GM12873 (cell line): ENCODE measurements around the gene MRPL49.

Source experiments
- TF ChIP-seq, protein P1 (sequence below): IDR thresholded peaks from 2 replicates; pipeline ENCODE4 v1.5.1; 2012; ENCODE audit warnings: low read depth, mild to moderate bottlenecking, moderate library complexity, low read length, control low read depth; ENCODE audit not compliant: insufficient read depth; ENCODE audit errors: missing control alignments

Gene MRPL49

GRCh38 chr11:65128182-65129145 lies 6.3 kb downstream of the MRPL49 start:
- TF ChIP-seq, protein P1, sequence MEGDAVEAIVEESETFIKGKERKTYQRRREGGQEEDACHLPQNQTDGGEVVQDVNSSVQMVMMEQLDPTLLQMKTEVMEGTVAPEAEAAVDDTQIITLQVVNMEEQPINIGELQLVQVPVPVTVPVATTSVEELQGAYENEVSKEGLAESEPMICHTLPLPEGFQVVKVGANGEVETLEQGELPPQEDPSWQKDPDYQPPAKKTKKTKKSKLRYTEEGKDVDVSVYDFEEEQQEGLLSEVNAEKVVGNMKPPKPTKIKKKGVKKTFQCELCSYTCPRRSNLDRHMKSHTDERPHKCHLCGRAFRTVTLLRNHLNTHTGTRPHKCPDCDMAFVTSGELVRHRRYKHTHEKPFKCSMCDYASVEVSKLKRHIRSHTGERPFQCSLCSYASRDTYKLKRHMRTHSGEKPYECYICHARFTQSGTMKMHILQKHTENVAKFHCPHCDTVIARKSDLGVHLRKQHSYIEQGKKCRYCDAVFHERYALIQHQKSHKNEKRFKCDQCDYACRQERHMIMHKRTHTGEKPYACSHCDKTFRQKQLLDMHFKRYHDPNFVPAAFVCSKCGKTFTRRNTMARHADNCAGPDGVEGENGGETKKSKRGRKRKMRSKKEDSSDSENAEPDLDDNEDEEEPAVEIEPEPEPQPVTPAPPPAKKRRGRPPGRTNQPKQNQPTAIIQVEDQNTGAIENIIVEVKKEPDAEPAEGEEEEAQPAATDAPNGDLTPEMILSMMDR = no peak

DNA sequence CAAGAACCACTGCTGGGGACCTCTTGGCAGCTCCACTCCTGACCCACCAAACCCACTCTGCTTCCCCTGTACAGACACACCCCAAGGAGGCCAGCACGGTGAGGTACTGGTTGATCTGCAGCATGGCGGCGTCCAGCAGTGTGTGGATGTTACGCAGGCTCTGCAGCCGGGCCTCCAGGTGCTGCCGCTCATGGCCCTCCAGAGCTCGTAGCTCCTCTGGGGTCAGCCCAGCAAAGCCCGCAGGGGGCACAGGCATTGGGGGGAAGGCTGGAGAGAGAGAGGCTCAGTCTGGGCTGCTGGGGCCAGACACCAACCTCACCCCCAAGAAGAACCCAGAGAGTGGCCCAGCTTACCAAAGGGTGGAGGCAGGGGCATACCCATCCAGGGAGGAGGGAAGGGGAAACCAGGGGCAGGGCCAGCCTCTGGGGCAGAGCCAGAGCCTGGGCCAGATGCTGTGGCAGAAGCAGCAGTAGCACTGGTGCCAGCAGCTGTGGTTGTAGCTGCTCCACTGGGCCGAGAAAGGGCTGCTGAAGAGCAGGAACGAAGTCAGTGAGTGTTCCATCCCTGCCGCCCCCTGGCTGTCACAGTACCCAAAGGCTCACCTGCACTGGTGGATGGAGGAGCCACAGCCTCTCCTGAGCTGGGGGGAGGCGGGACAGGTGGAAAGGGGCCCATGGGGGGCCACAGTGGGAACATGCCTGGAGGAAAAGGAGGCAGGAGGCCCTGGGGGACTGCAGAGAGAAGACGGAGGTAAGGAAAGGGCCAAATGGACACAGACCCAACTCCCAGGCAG lies 7.7 kb downstream of the MRPL49 start:
- TF ChIP-seq, protein P1 = peak; percentile 8

DNA sequence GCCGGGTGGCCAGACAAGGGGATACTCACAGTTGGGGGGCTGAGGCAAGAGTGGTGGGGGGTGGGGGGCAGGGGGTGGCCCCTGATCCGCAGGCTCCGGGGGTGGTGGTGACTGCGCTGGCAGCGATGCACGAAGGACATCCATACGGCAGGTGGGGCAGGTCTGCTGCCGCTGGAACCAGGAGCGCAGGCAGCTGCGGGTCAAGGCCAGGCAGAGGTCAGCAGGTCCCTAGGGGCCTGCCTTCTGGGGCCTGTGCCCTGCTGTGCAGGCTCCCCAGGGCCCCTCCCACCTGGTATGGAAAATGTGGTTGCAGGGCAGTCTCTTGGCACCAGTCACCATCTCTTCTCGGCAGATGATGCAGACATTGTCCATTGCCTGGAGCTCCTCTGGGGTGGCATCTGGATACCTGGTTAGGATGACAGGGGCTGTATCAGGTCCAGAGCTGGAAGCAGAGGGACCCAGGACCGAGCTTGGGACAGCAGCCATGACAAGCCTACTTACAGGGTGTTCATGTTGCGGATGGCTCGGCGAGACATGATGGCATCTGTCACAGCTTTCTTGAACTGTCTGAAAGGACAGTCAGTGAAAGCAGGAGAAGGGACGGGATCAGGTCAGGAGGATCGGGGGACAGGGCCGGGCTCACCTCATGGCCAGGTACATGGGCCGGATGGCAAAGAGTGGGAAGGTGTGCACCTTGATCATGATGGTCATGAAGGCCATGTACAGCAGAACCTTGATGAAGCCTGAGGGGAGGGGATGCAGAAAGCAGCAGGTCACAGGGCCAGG lies 8.7 kb downstream of the MRPL49 start:
- TF ChIP-seq, protein P1 = no peak

DNA sequence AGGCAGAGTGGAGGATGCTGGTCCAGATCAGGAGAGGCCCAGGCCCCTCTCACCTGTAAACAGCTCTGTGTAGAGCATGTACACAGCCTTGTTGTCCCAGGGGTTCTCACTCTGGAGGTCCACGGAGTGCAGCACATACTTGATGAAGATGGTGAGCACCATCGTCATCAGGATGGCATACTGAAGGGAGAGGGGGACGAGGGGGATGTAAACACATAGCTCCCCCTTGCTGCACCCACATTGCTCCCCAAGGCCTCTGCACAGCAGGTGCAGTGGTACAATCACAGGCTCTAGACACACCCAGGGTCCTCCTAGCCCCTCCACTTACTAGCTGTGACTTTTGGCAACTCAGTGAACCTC lies 9.3 kb downstream of the MRPL49 start:
- TF ChIP-seq, protein P1 = no peak

- TF ChIP-seq, protein P1 = no peak
These were observed 9.7 kb downstream of the MRPL49 start for GRCh38 chr11:65131895-65132237.

- TF ChIP-seq, protein P1 = no peak
These were observed 10.3 kb downstream of the MRPL49 start for GRCh38 chr11:65132238-65132987.
